ENCODE results near the gene PKP4. TPM values are rescaled to one million over a fixed set of nuclear protein-coding genes. Genes with fewer than 3 reads are reported as not detected.
"Not testable (repeated sequence)": the region's sequence is repeated elsewhere in the genome, so short reads cannot be mapped to it uniquely, and the experiment has no call there.

PKP4 gene
- total RNA-seq, 1 donor, result 7.9 TPM

DNA sequence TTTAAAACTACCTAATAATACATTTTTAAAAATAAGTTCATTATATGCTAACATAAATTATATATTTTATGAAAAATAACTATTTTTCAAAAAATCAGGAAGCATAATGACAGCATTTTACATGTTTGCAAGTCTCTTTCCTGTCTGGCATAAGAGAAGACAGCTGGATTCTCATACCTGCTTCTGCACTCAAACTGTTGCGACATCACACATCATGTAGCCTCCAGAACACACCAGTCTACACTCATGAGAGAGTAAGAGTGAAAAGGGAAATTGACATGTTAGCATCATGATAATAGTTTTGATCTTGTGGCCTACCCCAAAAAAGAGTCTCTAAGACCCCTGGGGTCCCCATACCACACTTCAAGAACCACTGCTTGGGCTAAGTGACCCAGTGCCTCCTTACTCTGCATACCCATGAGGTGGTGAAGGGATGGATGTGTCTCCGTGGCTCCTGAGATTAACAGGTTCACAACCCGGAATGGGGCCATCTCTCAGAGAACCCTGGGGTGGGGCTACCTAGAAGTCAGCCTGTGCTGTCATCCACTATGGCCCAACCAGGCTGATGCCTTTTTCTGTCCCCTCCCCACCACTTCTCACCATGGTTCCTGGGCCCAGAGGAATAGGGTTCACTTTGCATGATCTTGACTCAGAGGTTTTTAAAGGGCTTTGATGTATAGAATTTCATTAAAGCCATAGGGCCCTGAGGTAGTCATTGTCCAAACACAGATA, 235.8 kb downstream of the PKP4 start:
- H3K9me3 ChIP-seq (ENCODE audit: low read depth, low read length), result no peaks in the 10 kb centered on the region
- H3K4me1 ChIP-seq (ENCODE audit: insufficient read depth, low read length), result no peaks in the 10 kb centered on the region

GRCh38 chr2:158693476-158693875, 236.7 kb downstream of the PKP4 start:
- Histone ChIP-seq H3K27me3 (ENCODE audit: insufficient read depth, low read length) (no peaks in the 10 kb centered on the region), H3K4me3 (ENCODE audit: low read length) (no peak overlapping the region), H3K9me3 (ENCODE audit: low read depth, low read length) (no peaks in the 10 kb centered on the region), H3K4me1 (ENCODE audit: insufficient read depth, low read length) (no peaks in the 10 kb centered on the region)

More for the DNA sequence above, 235.8 kb downstream of the PKP4 start:
- Histone ChIP-seq H3K27me3 (ENCODE audit: insufficient read depth, low read length) (no peaks in the 10 kb centered on the region), H3K4me3 (ENCODE audit: low read length) (no peak overlapping the region)

GRCh38 chr2:158695305-158695704, 238.6 kb downstream of the PKP4 start:
- Histone ChIP-seq H3K4me3 (ENCODE audit: low read length) (no peak overlapping the region), H3K4me1 (ENCODE audit: insufficient read depth, low read length) (no peaks in the 10 kb centered on the region), H3K9me3 (ENCODE audit: low read depth, low read length) (no peaks in the 10 kb centered on the region), H3K27me3 (ENCODE audit: insufficient read depth, low read length) (no peaks in the 10 kb centered on the region)

GRCh38 chr2:158695744-158696143, 239.0 kb downstream of the PKP4 start:
- H3K4me3 ChIP-seq (ENCODE audit: low read length); H3K4me1 ChIP-seq (ENCODE audit: insufficient read depth, low read length); H3K9me3 ChIP-seq (ENCODE audit: low read depth, low read length); H3K27me3 ChIP-seq (ENCODE audit: insufficient read depth, low read length): not testable (repeated sequence)

- Histone ChIP-seq H3K27me3 (ENCODE audit: insufficient read depth, low read length) (no peaks in the 10 kb centered on the region), H3K4me3 (ENCODE audit: low read length) (no peak overlapping the region), H3K9me3 (ENCODE audit: low read depth, low read length) (no peaks in the 10 kb centered on the region), H3K4me1 (ENCODE audit: insufficient read depth, low read length) (no peaks in the 10 kb centered on the region)
Measured at GRCh38 chr2:158699323-158699722, 242.6 kb downstream of the PKP4 start.

GRCh38 chr2:158701101-158701500, 244.3 kb downstream of the PKP4 start:
- Histone ChIP-seq H3K27me3 (ENCODE audit: insufficient read depth, low read length) (no peaks in the 10 kb centered on the region), H3K9me3 (ENCODE audit: low read depth, low read length) (no peaks in the 10 kb centered on the region), H3K4me3 (ENCODE audit: low read length) (no peak overlapping the region), H3K4me1 (ENCODE audit: insufficient read depth, low read length) (no peaks in the 10 kb centered on the region)

- no peaks in the 10 kb centered on the region for H3K27me3 ChIP-seq (ENCODE audit: insufficient read depth, low read length)
- H3K9me3 ChIP-seq (ENCODE audit: low read depth, low read length), result no peaks in the 10 kb centered on the region
- H3K4me3 ChIP-seq (ENCODE audit: low read length), result no peak overlapping the region
- H3K4me1 ChIP-seq (ENCODE audit: insufficient read depth, low read length), result no peaks in the 10 kb centered on the region
Measured at GRCh38 chr2:158702740-158703139, 246.0 kb downstream of the PKP4 start.

DNA sequence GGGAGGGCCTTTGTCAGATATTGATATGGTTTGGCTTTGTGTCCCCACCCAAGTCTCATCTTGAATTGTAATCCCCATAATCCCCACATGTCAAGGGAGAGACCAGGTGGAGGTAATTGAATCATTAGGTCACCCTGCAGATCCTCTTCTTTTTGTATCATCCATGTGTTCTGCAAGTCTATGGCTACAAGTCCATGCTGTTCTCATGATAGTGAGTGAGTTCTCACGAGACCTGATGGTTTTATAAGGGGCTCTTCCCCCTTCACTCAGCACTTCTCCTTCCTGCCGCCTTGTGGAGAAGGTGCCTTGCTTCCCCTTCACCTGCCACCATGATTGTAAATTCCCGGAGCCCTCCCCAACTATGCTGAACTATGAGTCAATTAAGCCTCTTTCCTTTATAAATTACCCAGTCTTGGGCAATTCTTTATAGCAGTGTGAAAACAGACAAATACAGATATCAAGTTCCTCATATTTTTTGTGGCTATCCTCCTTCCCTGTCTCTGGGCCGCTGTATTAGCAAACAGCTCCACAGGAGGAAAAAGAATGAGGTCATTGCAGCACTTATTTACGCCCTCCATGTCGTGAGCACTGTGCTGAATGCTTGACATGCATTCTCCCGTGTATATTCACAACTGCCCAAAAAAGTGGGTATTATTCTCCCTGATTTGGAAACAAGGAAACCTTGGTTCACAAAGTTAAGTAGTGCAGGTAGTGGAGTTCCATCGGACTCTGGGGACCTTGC, 248.1 kb downstream of the PKP4 start:
- H3K27me3 ChIP-seq (ENCODE audit: insufficient read depth, low read length); H3K4me3 ChIP-seq (ENCODE audit: low read length); H3K9me3 ChIP-seq (ENCODE audit: low read depth, low read length); H3K4me1 ChIP-seq (ENCODE audit: insufficient read depth, low read length): not testable (repeated sequence)

GRCh38 chr2:158712791-158713522, 256.2 kb downstream of the PKP4 start:
- Histone ChIP-seq H3K27me3 (ENCODE audit: insufficient read depth, low read length) (no peaks in the 10 kb centered on the region), H3K4me1 (ENCODE audit: insufficient read depth, low read length) (no peaks in the 10 kb centered on the region), H3K9me3 (ENCODE audit: low read depth, low read length) (peaks cover 7% of the 10 kb centered on the region), H3K4me3 (ENCODE audit: low read length) (no peak overlapping the region)

DNA sequence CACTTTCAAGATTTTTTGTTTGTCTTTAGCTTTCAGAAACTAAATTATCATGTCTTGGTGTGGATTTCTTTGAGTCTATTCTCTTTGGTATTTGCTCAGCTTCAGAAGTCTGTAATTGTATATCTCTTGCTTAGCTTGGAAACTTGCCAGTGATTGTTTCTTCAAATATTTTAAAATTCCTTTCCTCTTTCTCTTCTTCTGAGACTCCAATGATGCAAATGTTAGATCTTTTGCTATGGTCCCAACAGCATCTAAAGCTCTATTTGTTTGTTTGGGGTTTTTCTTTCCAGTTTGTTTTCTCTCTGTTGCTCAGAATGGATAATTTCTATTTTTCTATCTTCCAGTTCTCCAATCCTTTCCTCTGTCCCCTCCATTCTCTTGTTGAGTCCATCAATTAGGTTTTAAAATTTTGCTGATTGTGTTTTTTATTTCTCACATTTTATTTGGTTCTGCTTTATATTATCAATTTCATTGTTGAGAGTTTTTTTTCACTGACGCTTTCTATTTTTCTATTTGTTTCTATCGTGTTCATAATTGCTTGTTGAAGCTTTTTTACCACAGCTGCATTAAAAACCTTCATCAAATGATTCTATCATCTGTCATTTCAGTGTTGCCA, 256.9 kb downstream of the PKP4 start:
- H3K27me3 ChIP-seq (ENCODE audit: insufficient read depth, low read length), result no peaks in the 10 kb centered on the region
- no peak overlapping the region for H3K4me3 ChIP-seq (ENCODE audit: low read length)
- peaks cover 7% of the 10 kb centered on the region for H3K9me3 ChIP-seq (ENCODE audit: low read depth, low read length)
- H3K4me1 ChIP-seq (ENCODE audit: insufficient read depth, low read length), result no peaks in the 10 kb centered on the region

DNA sequence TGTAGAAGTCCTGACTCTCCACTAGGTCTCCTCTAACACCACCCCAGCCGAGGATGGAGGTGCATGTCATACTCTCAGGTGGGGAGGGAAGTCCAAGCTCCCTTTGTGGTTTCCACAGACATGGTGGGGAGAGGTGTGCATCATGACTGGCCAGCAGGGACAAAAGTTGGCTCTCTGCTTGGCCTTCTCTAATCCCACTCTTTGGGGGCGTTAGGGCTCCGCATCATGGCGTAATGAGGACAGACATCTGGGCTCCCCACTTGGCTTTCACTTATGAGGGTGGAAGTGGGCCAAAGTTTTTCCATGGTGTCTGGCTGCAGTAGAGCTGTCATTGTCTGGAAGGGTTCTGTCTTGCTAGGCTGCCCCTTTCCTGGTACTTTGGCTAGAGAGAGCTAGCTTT, 257.7 kb downstream of the PKP4 start:
- no peaks in the 10 kb centered on the region for H3K4me1 ChIP-seq (ENCODE audit: insufficient read depth, low read length)
- peaks cover 7% of the 10 kb centered on the region for H3K9me3 ChIP-seq (ENCODE audit: low read depth, low read length)
- no peaks in the 10 kb centered on the region for H3K27me3 ChIP-seq (ENCODE audit: insufficient read depth, low read length)
- H3K4me3 ChIP-seq (ENCODE audit: low read length), result no peak overlapping the region

DNA sequence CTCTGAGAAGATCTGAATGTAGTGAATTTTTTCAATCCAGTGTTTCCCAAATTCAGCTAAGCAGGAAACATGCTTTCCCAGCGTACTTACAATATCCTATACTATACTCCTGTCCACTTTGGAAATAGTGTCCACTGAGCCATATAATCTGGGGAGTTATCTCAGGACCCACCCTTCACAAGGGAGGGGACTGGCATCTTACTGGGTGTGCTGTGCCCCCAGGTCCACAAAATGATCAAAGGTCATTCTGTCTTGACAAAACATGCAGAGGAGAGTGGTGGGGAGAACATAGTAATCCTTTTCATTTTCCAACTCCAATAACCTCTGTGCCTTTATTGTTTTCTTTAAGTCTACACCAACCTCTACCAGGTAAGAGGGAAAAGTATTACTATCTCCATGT, 258.6 kb downstream of the PKP4 start:
- Histone ChIP-seq H3K4me1 (ENCODE audit: insufficient read depth, low read length) (no peaks in the 10 kb centered on the region), H3K27me3 (ENCODE audit: insufficient read depth, low read length) (no peaks in the 10 kb centered on the region), H3K4me3 (ENCODE audit: low read length) (no peak overlapping the region), H3K9me3 (ENCODE audit: low read depth, low read length) (peaks cover 7% of the 10 kb centered on the region)

DNA sequence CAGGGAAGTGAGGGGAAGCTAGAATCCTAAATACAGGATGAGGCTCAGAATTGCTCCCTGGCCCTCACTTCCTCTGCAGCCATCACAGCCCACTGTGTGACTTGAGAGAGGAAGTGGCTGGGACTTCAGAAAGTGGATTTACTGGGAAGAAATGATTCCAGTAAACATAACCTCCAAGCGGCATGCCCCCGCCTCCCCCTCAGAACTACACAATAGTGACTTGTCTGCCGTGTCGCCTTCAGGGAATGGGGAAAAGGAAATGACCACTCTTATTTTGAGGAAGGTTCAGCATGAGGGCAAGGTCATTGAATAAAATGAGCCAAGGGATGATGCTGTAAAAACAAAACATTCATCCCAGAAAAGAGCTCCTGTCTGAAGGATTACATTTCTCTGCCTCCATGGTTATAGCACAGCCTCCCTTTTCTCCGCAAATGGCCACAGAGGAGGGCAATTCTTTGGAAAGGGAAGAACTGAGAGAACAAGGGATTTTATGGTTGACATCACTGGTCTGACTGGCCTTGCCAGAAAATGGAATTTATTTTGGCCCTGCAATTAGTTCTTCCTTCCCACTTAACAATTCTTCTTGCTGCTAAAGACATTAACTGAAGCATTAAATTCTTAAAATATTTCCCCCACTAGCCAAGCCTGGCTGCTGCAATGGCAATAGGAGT, 259.5 kb downstream of the PKP4 start:
- H3K9me3 ChIP-seq (ENCODE audit: low read depth, low read length), result peaks cover 7% of the 10 kb centered on the region
- H3K4me1 ChIP-seq (ENCODE audit: insufficient read depth, low read length), result no peaks in the 10 kb centered on the region
- no peaks in the 10 kb centered on the region for H3K27me3 ChIP-seq (ENCODE audit: insufficient read depth, low read length)
- H3K4me3 ChIP-seq (ENCODE audit: low read length), result no peak overlapping the region

DNA sequence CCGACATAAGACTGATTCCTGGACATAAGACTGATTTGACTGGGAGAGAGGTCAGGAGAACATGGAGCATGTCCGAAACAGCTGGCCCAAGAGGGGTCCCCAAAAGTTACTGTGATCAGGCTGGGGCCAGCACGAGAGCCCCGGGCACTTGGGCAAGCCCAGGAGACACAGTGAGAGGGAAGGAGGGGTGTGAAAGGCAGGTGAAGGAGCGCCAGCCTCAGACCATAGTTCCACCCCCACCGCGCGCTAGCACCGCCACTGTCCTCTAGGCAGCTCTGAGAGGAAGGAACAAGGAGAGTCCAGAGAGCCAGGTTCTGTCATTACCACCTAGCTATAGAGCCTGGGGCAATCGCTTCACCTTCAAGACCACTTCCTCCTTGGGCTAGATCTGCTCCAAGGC, 260.2 kb downstream of the PKP4 start:
- no peaks in the 10 kb centered on the region for H3K4me1 ChIP-seq (ENCODE audit: insufficient read depth, low read length)
- H3K27me3 ChIP-seq (ENCODE audit: insufficient read depth, low read length), result no peaks in the 10 kb centered on the region
- no peak overlapping the region for H3K4me3 ChIP-seq (ENCODE audit: low read length)
- H3K9me3 ChIP-seq (ENCODE audit: low read depth, low read length), result peaks cover 7% of the 10 kb centered on the region
